Femur (tissue), 1 donor: ENCODE data around the gene PIAS4.

Experiments used
- DNase-seq: peaks from one replicate; pipeline ENCODE4 v3.0.0-alpha.2; 2017

PIAS4 gene

GRCh38 chr19:4023600-4024398 lies 16.3 kb downstream of the PIAS4 start:
- DNase-seq = peak; percentile 30

- DNase-seq = no peak
Measured at GRCh38 chr19:4025317-4025716, 17.8 kb downstream of the PIAS4 start.

GRCh38 chr19:4027146-4027545 lies 19.6 kb downstream of the PIAS4 start:
- DNase-seq = no peak

- no peak for DNase-seq
Measured at GRCh38 chr19:4028334-4029246, 21.1 kb downstream of the PIAS4 start.

- DNase-seq = no peak
Measured at GRCh38 chr19:4029247-4029614, 21.7 kb downstream of the PIAS4 start.

- DNase-seq = no peak
Measured at GRCh38 chr19:4030552-4030951, 23.0 kb downstream of the PIAS4 start.

- no peak for DNase-seq
Measured at GRCh38 chr19:4030981-4031380, 23.4 kb downstream of the PIAS4 start.

- DNase-seq = no peak
Measured at GRCh38 chr19:4031420-4031819, 23.9 kb downstream of the PIAS4 start.

GRCh38 chr19:4032436-4032835 lies 24.9 kb downstream of the PIAS4 start:
- no peak for DNase-seq

GRCh38 chr19:4033028-4033956 lies 25.8 kb downstream of the PIAS4 start:
- no peak for DNase-seq

- no peak for DNase-seq
Measured at GRCh38 chr19:4034048-4035017, 26.8 kb downstream of the PIAS4 start.

GRCh38 chr19:4035018-4035566 lies 27.6 kb downstream of the PIAS4 start:
- DNase-seq = no peak

GRCh38 chr19:4035582-4035981 lies 28.0 kb downstream of the PIAS4 start:
- DNase-seq = no peak

- DNase-seq = no peak
Measured at GRCh38 chr19:4036576-4037300, 29.2 kb downstream of the PIAS4 start.

GRCh38 chr19:4037301-4037949 lies 29.9 kb downstream of the PIAS4 start:
- no peak for DNase-seq

- no peak for DNase-seq
Measured at GRCh38 chr19:4038057-4038456, 30.5 kb downstream of the PIAS4 start.

GRCh38 chr19:4038661-4039423 lies 31.3 kb downstream of the PIAS4 start:
- no peak for DNase-seq

- DNase-seq = no peak
Measured at GRCh38 chr19:4042064-4042730, 34.7 kb downstream of the PIAS4 start.

- DNase-seq = no peak
Measured at GRCh38 chr19:4042731-4043082, 35.2 kb downstream of the PIAS4 start.
